KMS-11 (cell line): Measurements from ENCODE around the gene GHSR.

Source experiments
- H2AFZ ChIP-seq: fragments of 200-600 bp; sonication (generic); 2 replicates; pipeline ENCODE4 v1.6.1; 2016; ENCODE audit warnings: antibody characterized with exemption, mixed run types, low read depth
- H3K27ac ChIP-seq: fragments of 200-600 bp; sonication (generic); 2 replicates; pipeline ENCODE4 v1.6.1; 2016; ENCODE audit warnings: mild to moderate bottlenecking, mixed run types
- H3K27me3 ChIP-seq: fragments of 200-600 bp; sonication (generic); 2 replicates; pipeline ENCODE4 v1.6.1; 2017; ENCODE audit warnings: mild to moderate bottlenecking, low read depth, mixed run types, moderate library complexity; ENCODE audit not compliant: insufficient read depth
- H3K36me3 ChIP-seq: fragments of 200-600 bp; sonication (generic); 2 replicates; pipeline ENCODE4 v1.6.1; 2017; ENCODE audit warnings: mild to moderate bottlenecking, mixed run types; ENCODE audit not compliant: insufficient read depth
- H3K4me1 ChIP-seq: fragments of 200-600 bp; sonication (generic); 2 replicates; pipeline ENCODE4 v1.6.1; 2016; ENCODE audit warnings: mild to moderate bottlenecking, low read depth, mixed run types; ENCODE audit not compliant: poor library complexity, severe bottlenecking
- H3K4me2 ChIP-seq: fragments of 200-600 bp; sonication (generic); 2 replicates; pipeline ENCODE4 v1.7.0; 2016; ENCODE audit warnings: mild to moderate bottlenecking, mixed run types
- H3K4me3 ChIP-seq: fragments of 200-600 bp; sonication (generic); IDR thresholded peaks from 2 replicates; pipeline ENCODE4 v1.6.1; 2017; ENCODE audit warnings: low read depth, low read length, mixed read lengths; ENCODE audit not compliant: insufficient read depth
- H3K79me2 ChIP-seq: fragments of 200-600 bp; sonication (generic); 2 replicates; pipeline ENCODE4 v1.6.1; 2016; ENCODE audit warnings: low read depth, mixed run types; ENCODE audit not compliant: insufficient read depth
- H3K9ac ChIP-seq: fragments of 200-600 bp; sonication (generic); 2 replicates; pipeline ENCODE4 v1.6.1; 2016; ENCODE audit warnings: mild to moderate bottlenecking, mixed run types
- H4K20me1 ChIP-seq: fragments of 200-600 bp; sonication (generic); 2 replicates; pipeline ENCODE4 v1.6.1; 2016; ENCODE audit warnings: mild to moderate bottlenecking, mixed run types; ENCODE audit not compliant: insufficient read depth
- CTCF ChIP-seq: fragments of 200-600 bp; sonication (generic); conservative IDR thresholded peaks from 2 replicates; pipeline ENCODE4 v1.6.1; 2017; ENCODE audit warnings: low read depth, mild to moderate bottlenecking, antibody characterized with exemption, low read length, moderate library complexity, mixed read lengths

Gene GHSR

GRCh38 chr3:172456404-172456803, 8.1 kb upstream of the GHSR start:
- Histone ChIP-seq H3K27ac (no peak overlapping the region), H3K36me3 (no peaks in the 10 kb centered on the region), H3K79me2 (no peaks in the 10 kb centered on the region), H2AFZ (no peak overlapping the region), H3K4me2 (no peak overlapping the region), H4K20me1 (no peaks in the 10 kb centered on the region), H3K27me3 (no peaks in the 10 kb centered on the region), H3K9ac (no peak overlapping the region), H3K4me3 (no peak overlapping the region), H3K4me1 (no peaks in the 10 kb centered on the region)
- TF ChIP-seq CTCF: no peak

GRCh38 chr3:172454180-172454579, 5.9 kb upstream of the GHSR start:
- Histone ChIP-seq H2AFZ (no peak overlapping the region), H3K4me3 (no peak overlapping the region), H3K27me3 (no peaks in the 10 kb centered on the region), H3K36me3 (no peaks in the 10 kb centered on the region), H3K4me1 (no peaks in the 10 kb centered on the region), H4K20me1 (no peaks in the 10 kb centered on the region), H3K27ac (no peak overlapping the region), H3K9ac (no peak overlapping the region), H3K79me2 (no peaks in the 10 kb centered on the region), H3K4me2 (no peak overlapping the region)
- no peak for TF ChIP-seq CTCF

- no peaks in the 10 kb centered on the region for H3K36me3 ChIP-seq
- H2AFZ ChIP-seq: no peak overlapping the region
- no peaks in the 10 kb centered on the region for H3K4me1 ChIP-seq
- no peak overlapping the region for H3K9ac ChIP-seq
- no peak overlapping the region for H3K27ac ChIP-seq
- no peak overlapping the region for H3K4me3 ChIP-seq
- H3K79me2 ChIP-seq: no peaks in the 10 kb centered on the region
- H4K20me1 ChIP-seq: no peaks in the 10 kb centered on the region
- no peaks in the 10 kb centered on the region for H3K27me3 ChIP-seq
- no peak for TF ChIP-seq CTCF
- H3K4me2 ChIP-seq: no peak overlapping the region
Measured at GRCh38 chr3:172449466-172450149, 1.4 kb upstream of the GHSR start.

- TF ChIP-seq CTCF: no peak
- H3K9ac ChIP-seq: no peak overlapping the region
- no peak overlapping the region for H3K4me2 ChIP-seq
- no peaks in the 10 kb centered on the region for H4K20me1 ChIP-seq
- no peaks in the 10 kb centered on the region for H3K4me1 ChIP-seq
- H3K36me3 ChIP-seq: no peaks in the 10 kb centered on the region
- H2AFZ ChIP-seq: no peak overlapping the region
- no peaks in the 10 kb centered on the region for H3K79me2 ChIP-seq
- H3K27ac ChIP-seq: no peak overlapping the region
- H3K27me3 ChIP-seq: no peaks in the 10 kb centered on the region
- H3K4me3 ChIP-seq: no peak overlapping the region
Measured at GRCh38 chr3:172448661-172449465, 607 bp upstream of the GHSR start.
